ENCODE measurements around the gene DGKD.

GRCh38 chr2:233469261-233470010, 115.1 kb downstream of the DGKD start:
- no peak for TF ChIP-seq CTCF (conservative IDR thresholded peaks at IDR 0.05; ENCODE audit: low read length)
- TF ChIP-seq EZH2phosphoT487 (IDR thresholded peaks at IDR 0.05; ENCODE audit: borderline replicate concordance), result no peak

All from Loucy (cell line).